AG10803 (cell line): ENCODE measurements around the gene JMJD8.
"Not testable (repeated sequence)": the region's sequence is repeated elsewhere in the genome, so short reads cannot be mapped to it uniquely, and the experiment has no call there.

Experiments
- DNase-seq: peaks from one replicate; pipeline ENCODE4 v3.0.0; 2010; ENCODE audit warnings: low read depth
- H3K4me3 ChIP-seq: 2 replicates; pipeline ENCODE4 v1.5.1; 2011; ENCODE audit warnings: mild to moderate bottlenecking, low read length, control low read depth
- CTCF ChIP-seq: conservative IDR thresholded peaks from 2 replicates; pipeline ENCODE4 v1.5.1; 2011; ENCODE audit warnings: mild to moderate bottlenecking, low read length, control low read depth, inconsistent platforms

The JMJD8 gene

GRCh38 chr16:693766-694165 is 9.6 kb upstream of the JMJD8 start:
- no peak overlapping the region for H3K4me3 ChIP-seq

GRCh38 chr16:693364-693763 is 9.2 kb upstream of the JMJD8 start:
- H3K4me3 ChIP-seq = no peak overlapping the region
- DNase-seq = no peak
- TF ChIP-seq CTCF = no peak

More at GRCh38 chr16:693766-694165, 9.6 kb upstream of the JMJD8 start:
- DNase-seq = no peak
- TF ChIP-seq CTCF = no peak

GRCh38 chr16:692356-693108 is 8.4 kb upstream of the JMJD8 start:
- no peak overlapping the region for H3K4me3 ChIP-seq
- no peak for TF ChIP-seq CTCF
- no peak for DNase-seq

GRCh38 chr16:691242-691641 is 7.1 kb upstream of the JMJD8 start:
- not testable (repeated sequence) for DNase-seq, H3K4me3 ChIP-seq

GRCh38 chr16:689175-689897 is 5.2 kb upstream of the JMJD8 start:
- DNase-seq = no peak
- no peak for TF ChIP-seq CTCF
- peak overlapping the region; percentile 85 for H3K4me3 ChIP-seq

GRCh38 chr16:687499-687898 is 3.4 kb upstream of the JMJD8 start:
- no peak for TF ChIP-seq CTCF
- no peak overlapping the region for H3K4me3 ChIP-seq
- no peak for DNase-seq

- TF ChIP-seq CTCF = no peak
- no peak overlapping the region for H3K4me3 ChIP-seq
- no peak for DNase-seq
Measured at GRCh38 chr16:686459-687260, 2.5 kb upstream of the JMJD8 start.
